Stimulated activated naive CD8-positive, alpha-beta T cell treated with anti-CD3 and anti-CD28 coated beads, Interleukin-15, Interleukin-2, amounts not matched to agents 100 U/mL and 50 U/mL, for 24 hours (primary cell): ENCODE data around the gene RNF10.
"Not testable (repeated sequence)": the region's sequence is repeated elsewhere in the genome, so short reads cannot be mapped to it uniquely, and the experiment has no call there.

ENCODE experiments used
- ATAC-seq: fragments of 150-1000 bp; cut with Tn5 transposase; one replicate; pipeline ENCODE4 v1.10.0; 2021
- DNase-seq: peaks from one replicate; pipeline ENCODE4 v3.0.0; 2021

The RNF10 gene

DNA sequence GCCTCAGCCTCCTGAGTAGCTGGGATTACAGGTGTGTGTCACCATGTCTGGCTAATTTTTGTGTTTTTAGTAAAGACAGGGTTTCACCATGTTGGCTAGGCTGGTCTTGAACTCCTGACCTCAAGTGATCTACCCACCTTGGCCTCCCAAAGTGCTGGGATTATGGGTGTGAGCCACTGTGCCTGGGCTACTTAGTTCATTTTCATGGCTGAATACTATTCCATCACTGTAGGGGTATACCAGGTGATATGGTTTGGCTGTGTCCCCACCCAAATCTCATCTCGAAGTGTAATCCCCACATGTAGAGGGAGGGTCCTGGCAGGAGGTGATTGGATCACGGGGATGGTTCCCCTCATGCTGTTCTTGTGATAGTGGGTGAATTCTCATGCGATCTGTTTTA lies 83.0 kb downstream of the RNF10 start:
- DNase-seq, ATAC-seq: not testable (repeated sequence)

DNA sequence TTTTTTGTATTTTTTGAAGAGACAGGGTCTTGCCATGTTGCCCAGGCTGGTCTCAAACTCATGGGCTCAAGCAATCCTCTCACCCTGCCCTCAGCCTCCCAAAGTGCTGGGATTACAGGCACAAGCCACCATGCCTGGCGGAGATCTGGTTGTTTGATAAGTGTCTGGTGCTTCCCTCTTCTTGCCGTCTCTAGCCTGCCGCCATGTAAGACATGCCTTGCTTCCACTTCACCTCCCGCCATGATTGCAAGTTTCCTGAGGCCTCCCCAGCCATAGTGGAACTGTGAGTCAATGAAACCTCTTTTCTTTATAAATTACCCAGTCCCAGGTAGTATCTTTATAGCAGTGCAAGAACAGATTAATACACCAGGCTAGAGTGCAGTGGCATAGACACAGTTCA lies 83.6 kb downstream of the RNF10 start:
- not testable (repeated sequence) for ATAC-seq, DNase-seq

DNA sequence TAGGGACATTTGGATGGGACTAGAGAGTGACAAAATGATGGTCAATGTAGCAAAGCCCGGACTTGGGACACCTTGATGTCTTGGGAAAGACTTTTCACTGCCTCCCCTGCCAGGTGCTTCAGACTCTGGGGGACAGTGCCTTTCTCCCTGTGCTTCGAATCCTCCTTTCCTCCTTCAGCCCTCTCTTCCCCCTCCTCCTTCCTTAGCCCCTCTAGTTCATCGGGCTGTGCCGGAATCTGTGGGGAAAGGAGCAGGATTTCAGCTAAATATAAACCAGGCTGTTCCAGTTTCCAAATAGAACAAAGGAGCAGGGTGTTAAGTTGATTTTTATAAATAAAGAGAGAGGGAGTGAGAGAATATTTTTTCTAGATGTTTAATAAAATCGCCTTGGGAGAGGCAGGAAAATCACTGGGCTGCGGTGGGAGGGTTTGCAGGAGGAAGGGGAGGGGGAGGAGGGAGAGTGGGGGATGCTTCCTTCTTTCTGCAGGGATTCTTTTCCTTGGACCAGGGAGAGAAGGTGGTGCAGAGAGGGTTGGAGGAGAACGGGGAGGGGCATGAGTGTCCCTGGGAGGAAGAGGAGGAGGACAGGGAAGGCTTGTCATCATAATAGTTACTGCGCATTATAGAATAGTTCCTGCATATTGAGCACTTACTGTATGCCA lies 84.9 kb downstream of the RNF10 start:
- DNase-seq (no peak), ATAC-seq (no peak)

DNA sequence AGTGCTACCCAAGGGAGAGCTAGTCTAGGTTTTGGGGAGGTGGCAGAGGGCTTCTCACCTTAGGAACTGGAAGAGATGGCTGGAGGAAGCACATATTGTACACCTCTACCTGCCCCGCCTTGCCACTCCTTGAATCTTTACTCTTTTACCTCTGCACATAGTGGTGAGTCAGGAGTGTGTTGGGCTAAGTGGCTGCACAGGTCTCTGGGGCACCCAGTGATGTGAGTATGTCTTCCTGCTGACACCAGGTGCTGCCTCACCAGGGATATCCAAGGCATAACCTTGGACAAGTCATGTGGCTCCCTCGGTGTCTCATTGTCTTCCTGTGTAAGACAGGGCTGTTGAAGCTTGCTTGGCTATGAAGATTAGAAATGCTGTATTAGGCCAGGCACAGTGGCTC lies 86.5 kb downstream of the RNF10 start:
- DNase-seq (no peak), ATAC-seq (no peak)

DNA sequence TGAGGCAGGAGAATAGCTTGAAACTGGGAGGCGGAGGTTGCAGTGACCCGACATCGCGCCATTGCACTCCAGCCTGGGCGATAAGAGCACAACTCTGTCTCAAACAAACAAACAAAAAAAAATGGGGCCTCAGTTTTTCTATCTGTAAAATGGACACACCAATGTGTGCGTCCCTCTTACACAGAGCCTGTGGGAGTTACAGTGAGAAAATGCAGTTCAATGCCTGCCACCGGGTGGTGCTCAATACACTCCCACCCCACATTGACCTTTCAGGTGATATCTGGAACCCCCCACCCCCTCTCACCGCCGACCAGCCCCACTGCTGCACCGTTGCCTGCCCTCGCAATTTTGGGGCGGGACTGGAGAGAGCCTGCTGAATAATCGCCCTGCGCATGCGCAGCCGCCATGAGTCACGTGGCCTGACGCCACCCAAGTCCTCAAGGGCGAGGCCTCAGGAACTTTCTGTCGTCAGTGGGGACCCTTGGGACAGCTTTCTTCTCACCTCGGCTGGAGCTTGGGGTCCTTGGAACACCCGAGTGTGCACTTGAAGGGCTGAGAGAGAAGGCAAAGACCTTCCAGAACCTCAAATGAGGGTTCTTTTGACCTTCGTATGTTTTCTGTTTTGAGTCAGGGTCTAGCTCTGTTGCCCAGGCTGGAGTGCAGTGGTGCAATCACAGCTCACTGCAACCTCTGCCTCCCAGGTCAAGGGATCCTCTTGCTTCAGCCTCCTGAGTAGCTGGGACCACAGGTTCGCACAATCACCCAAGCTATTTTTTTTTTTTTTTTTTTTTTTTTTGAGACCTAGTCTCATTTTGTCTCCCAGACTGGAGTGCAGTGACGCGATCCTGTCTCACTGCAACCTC lies 91.6 kb downstream of the RNF10 start:
- peak; percentile 34 for ATAC-seq
- DNase-seq = peak; percentile 27
